OCI-LY1 (cell line): ENCODE results near the gene TCP11L2.

ENCODE experiments used
- H2AFZ ChIP-seq: fragments of 200-600 bp; sonication (generic), shearing (Covaris generic); 2 replicates; pipeline ENCODE4 v1.6.0; 2014; ENCODE audit warnings: antibody characterized with exemption, mild to moderate bottlenecking, low read length
- H3F3A ChIP-seq: fragments of 200-600 bp; sonication (generic), shearing (Covaris generic); 2 replicates; pipeline ENCODE4 v1.6.0; 2014; ENCODE audit warnings: mild to moderate bottlenecking, antibody characterized with exemption, low read length, moderate library complexity; ENCODE audit not compliant: insufficient read depth
- H3K27ac ChIP-seq: fragments of 200-600 bp; sonication (generic); 2 replicates; pipeline ENCODE4 v1.5.1; 2014; ENCODE audit warnings: low read length, mixed run types, mild to moderate bottlenecking, low read depth; ENCODE audit not compliant: poor library complexity, severe bottlenecking
- H3K27me3 ChIP-seq: fragments of 200-600 bp; sonication (generic); 2 replicates; pipeline ENCODE4 v1.6.0; 2014; ENCODE audit warnings: antibody characterized with exemption, mild to moderate bottlenecking, low read length, moderate library complexity; ENCODE audit not compliant: insufficient read depth
- H3K36me3 ChIP-seq: fragments of 200-600 bp; sonication (generic); 2 replicates; pipeline ENCODE4 v1.6.1; 2014; ENCODE audit warnings: mild to moderate bottlenecking, antibody characterized with exemption, low read length, moderate library complexity, mixed read lengths; ENCODE audit not compliant: insufficient read depth
- H3K4me1 ChIP-seq: fragments of 200-600 bp; sonication (generic); 2 replicates; pipeline ENCODE4 v1.5.1; 2014; ENCODE audit warnings: mild to moderate bottlenecking, low read length, moderate library complexity; ENCODE audit not compliant: insufficient read depth, severe bottlenecking
- H3K4me2 ChIP-seq: fragments of 200-600 bp; sonication (generic), shearing (Covaris generic); 2 replicates; pipeline ENCODE4 v1.6.1; 2014; ENCODE audit warnings: low read length
- H3K4me3 ChIP-seq: fragments of 200-600 bp; sonication (generic); 2 replicates; pipeline ENCODE4 v1.5.1; 2014; ENCODE audit warnings: low read length, low read depth, mild to moderate bottlenecking, mixed read lengths; ENCODE audit not compliant: poor library complexity, severe bottlenecking
- H3K79me2 ChIP-seq: fragments of 200-600 bp; shearing (Covaris generic); 2 replicates; pipeline ENCODE4 v1.6.1; 2016; ENCODE audit warnings: mixed run types, low read length, mixed read lengths; ENCODE audit not compliant: insufficient read depth
- H3K9ac ChIP-seq: fragments of 200-600 bp; sonication (generic), shearing (Covaris generic); 2 replicates; pipeline ENCODE4 v1.6.1; 2014; ENCODE audit warnings: mild to moderate bottlenecking, low read length, mixed read lengths
- H3K9me2 ChIP-seq: fragments of 200-600 bp; sonication (generic), shearing (Covaris generic); 2 replicates; pipeline ENCODE4 v1.6.1; 2014; ENCODE audit warnings: low read depth, mild to moderate bottlenecking, low read length, mixed read lengths
- H3K9me3 ChIP-seq: fragments of 200-600 bp; shearing (Covaris generic); 2 replicates; pipeline ENCODE4 v1.6.1; 2014; ENCODE audit warnings: low read length, mixed read lengths
- H4K20me1 ChIP-seq: fragments of 200-600 bp; sonication (generic), shearing (Covaris generic); 2 replicates; pipeline ENCODE4 v1.6.0; 2016; ENCODE audit warnings: mild to moderate bottlenecking, low read length; ENCODE audit not compliant: insufficient read depth
- CTCF ChIP-seq: fragments of 200-600 bp; sonication (generic), shearing (Covaris generic); IDR thresholded peaks from 2 replicates; pipeline ENCODE4 v1.5.1; 2017; ENCODE audit warnings: mild to moderate bottlenecking, antibody characterized with exemption, low read length, moderate library complexity, mixed read lengths
- EZH2 ChIP-seq: fragments of 200-600 bp; sonication (generic), shearing (Covaris generic); IDR thresholded peaks from 2 replicates; pipeline ENCODE4 v1.8.0; 2017; ENCODE audit warnings: borderline replicate concordance, mixed run types, mild to moderate bottlenecking, antibody characterized with exemption, low read length, moderate library complexity, mixed read lengths

The TCP11L2 gene

GRCh38 chr12:106274012-106274411 is 28.5 kb upstream of the TCP11L2 start:
- TF ChIP-seq EZH2 = no peak
- no peak for TF ChIP-seq CTCF
- H3K9ac ChIP-seq = no peak overlapping the region
- H3F3A ChIP-seq = no peaks in the 10 kb centered on the region
- no peak overlapping the region for H3K4me3 ChIP-seq
- no peak overlapping the region for H3K27ac ChIP-seq
- no peaks in the 10 kb centered on the region for H3K4me1 ChIP-seq
- no peaks in the 10 kb centered on the region for H3K9me2 ChIP-seq
- H4K20me1 ChIP-seq = no peaks in the 10 kb centered on the region
- no peaks in the 10 kb centered on the region for H3K9me3 ChIP-seq
- H3K79me2 ChIP-seq = no peaks in the 10 kb centered on the region
- H3K36me3 ChIP-seq = no peaks in the 10 kb centered on the region
- no peaks in the 10 kb centered on the region for H3K27me3 ChIP-seq
- no peak overlapping the region for H3K4me2 ChIP-seq
- H2AFZ ChIP-seq = no peak overlapping the region

DNA sequence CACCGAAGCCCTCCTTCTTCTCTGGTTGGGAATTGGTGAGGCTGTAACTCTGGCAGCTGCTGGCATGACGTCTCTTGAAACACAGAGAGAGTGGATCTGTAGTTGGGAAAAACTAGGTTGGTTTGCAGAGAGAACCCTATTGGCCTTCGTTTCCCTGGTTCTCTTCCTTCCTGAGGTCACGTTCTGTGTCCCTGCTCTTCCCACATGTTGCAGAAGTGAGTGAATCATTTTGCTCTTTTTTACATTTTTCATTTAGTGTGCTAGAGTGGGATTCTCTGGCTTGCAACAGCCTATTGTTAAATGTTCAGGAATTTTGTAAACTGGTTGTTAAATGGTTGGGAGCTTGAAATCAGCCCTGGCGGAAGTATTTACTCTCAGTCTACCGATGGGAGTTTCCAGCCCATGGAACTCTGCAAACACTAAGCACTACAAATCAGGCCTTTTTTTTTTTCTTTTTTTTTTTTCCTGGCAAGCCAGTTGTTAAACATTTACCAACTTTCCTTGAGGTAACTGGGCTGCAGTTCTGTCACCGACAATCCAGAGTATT is 27.9 kb upstream of the TCP11L2 start:
- TF ChIP-seq CTCF (no peak), EZH2 (no peak)
- H3K9me2 ChIP-seq = no peaks in the 10 kb centered on the region
- H3K27me3 ChIP-seq = no peaks in the 10 kb centered on the region
- no peaks in the 10 kb centered on the region for H4K20me1 ChIP-seq
- H3K79me2 ChIP-seq = no peaks in the 10 kb centered on the region
- H3K4me2 ChIP-seq = no peak overlapping the region
- H3K9ac ChIP-seq = no peak overlapping the region
- no peak overlapping the region for H3K27ac ChIP-seq
- H3K36me3 ChIP-seq = no peaks in the 10 kb centered on the region
- no peak overlapping the region for H3K4me3 ChIP-seq
- H3K9me3 ChIP-seq = no peaks in the 10 kb centered on the region
- no peaks in the 10 kb centered on the region for H3K4me1 ChIP-seq
- no peak overlapping the region for H2AFZ ChIP-seq
- H3F3A ChIP-seq = no peaks in the 10 kb centered on the region

DNA sequence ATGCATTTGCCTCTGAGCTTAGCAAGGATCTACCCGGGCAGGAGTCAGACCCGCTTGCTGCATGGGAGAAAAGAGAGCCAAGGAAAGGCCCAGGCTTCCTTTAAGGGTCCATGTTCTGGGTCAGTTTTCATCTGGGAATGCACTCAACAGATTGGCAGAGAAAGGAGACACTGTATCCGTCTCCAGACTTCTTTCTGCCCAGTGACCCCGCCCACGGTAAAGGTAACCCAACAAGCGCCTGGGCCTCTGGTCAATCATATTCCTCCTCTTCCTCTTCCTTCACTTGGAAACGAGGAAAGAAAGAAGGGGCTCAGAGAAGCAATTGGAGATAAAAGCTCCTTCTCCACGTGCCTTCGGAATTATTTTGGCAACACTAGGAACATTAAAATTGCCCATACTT is 27.1 kb upstream of the TCP11L2 start:
- H3K4me1 ChIP-seq = no peaks in the 10 kb centered on the region
- no peak overlapping the region for H3K4me2 ChIP-seq
- H3K27ac ChIP-seq = no peak overlapping the region
- H3K27me3 ChIP-seq = no peaks in the 10 kb centered on the region
- no peak overlapping the region for H3K9ac ChIP-seq
- H3F3A ChIP-seq = no peaks in the 10 kb centered on the region
- H3K4me3 ChIP-seq = no peak overlapping the region
- no peaks in the 10 kb centered on the region for H3K79me2 ChIP-seq
- no peaks in the 10 kb centered on the region for H3K36me3 ChIP-seq
- no peak for TF ChIP-seq EZH2
- TF ChIP-seq CTCF = no peak
- no peak overlapping the region for H2AFZ ChIP-seq
- H3K9me2 ChIP-seq = no peaks in the 10 kb centered on the region
- no peaks in the 10 kb centered on the region for H3K9me3 ChIP-seq
- H4K20me1 ChIP-seq = no peaks in the 10 kb centered on the region
